IMR-90 (cell line): Measurements from ENCODE around the gene SLC39A11. TPM values are rescaled to one million over a fixed set of nuclear protein-coding genes. Genes with fewer than 3 reads are reported as not detected.

Experiments
- ATAC-seq: fragments of 200-7000 bp; cut with Tn5 transposase; 2 replicates; pipeline ENCODE4 v1.9.1; 2020; ENCODE audit warnings: low read depth, mild to moderate bottlenecking, moderate library complexity
- BruUV-seq: library from RNA; stranded (reverse); fragments of 400-500 nt; replicated peaks from 2 replicates; lab custom pipeline; 2021; lab: Mats Ljungman, UMichigan
- CTCF ChIA-PET: fragments of 300-600 bp; formaldehyde crosslinking; extraction: SDS; loops from one replicate; lab custom pipeline; 2021; ENCODE audit warnings: antibody characterized with exemption; lab: Yijun Ruan, JAX
- POLR2A ChIA-PET: fragments of 300-600 bp; sonication (Branson Sonifier 250); formaldehyde crosslinking; loops from one replicate; lab custom pipeline; 2022; ENCODE audit warnings: antibody characterized with exemption; ENCODE audit not compliant: unreplicated experiment; lab: Charles Lee
- DNase-seq: peaks from one replicate; pipeline ENCODE4 v3.0.0; 2013
- H2AFZ ChIP-seq: replicated peaks from 2 replicates; pipeline ENCODE3; 2013; ENCODE audit warnings: low read length, mild to moderate bottlenecking; ENCODE audit not compliant: poor library complexity
- H2AK5ac ChIP-seq: 2 replicates; pipeline ENCODE4 v1.6.1; 2013; ENCODE audit warnings: low read depth, low read length, inconsistent platforms
- H2AK9ac ChIP-seq: replicated peaks from 2 replicates; pipeline ENCODE3; 2013; ENCODE audit warnings: mild to moderate bottlenecking, low read depth, low read length, moderate library complexity; ENCODE audit not compliant: poor library complexity
- H2BK120ac ChIP-seq: 2 replicates; pipeline ENCODE4 v1.6.1; 2013; ENCODE audit warnings: low read depth, low read length, inconsistent platforms
- H2BK15ac ChIP-seq: 3 replicates; pipeline ENCODE4 v1.6.1; 2013; ENCODE audit warnings: low read depth, low read length, inconsistent platforms
- H2BK20ac ChIP-seq: 2 replicates; pipeline ENCODE4 v1.6.1; 2013; ENCODE audit warnings: low read depth, mild to moderate bottlenecking, inconsistent platforms, low read length, moderate library complexity
- H2BK5ac ChIP-seq: 2 replicates; pipeline ENCODE4 v1.6.1; 2013; ENCODE audit warnings: mild to moderate bottlenecking, low read depth, low read length, inconsistent platforms; ENCODE audit not compliant: poor library complexity, severe bottlenecking
- H3K14ac ChIP-seq: replicated peaks from 2 replicates; pipeline ENCODE4 v1.6.1; 2013; ENCODE audit warnings: low read depth, low read length, inconsistent platforms
- H3K18ac ChIP-seq: 2 replicates; pipeline ENCODE4 v1.6.1; 2013; ENCODE audit warnings: low read depth, low read length, control low read depth
- H3K23ac ChIP-seq: 2 replicates; pipeline ENCODE4 v1.6.1; 2013; ENCODE audit warnings: low read depth, low read length, inconsistent platforms
- H3K27ac ChIP-seq: 2 replicates; pipeline ENCODE4 v1.5.1; 2013; ENCODE audit warnings: mild to moderate bottlenecking, control low read depth, low read length; ENCODE audit not compliant: insufficient read depth
- H3K27me3 ChIP-seq: 2 replicates; pipeline ENCODE4 v1.6.1; 2013; ENCODE audit warnings: low read length; ENCODE audit not compliant: control insufficient read depth, insufficient read depth
- H3K36me3 ChIP-seq: 2 replicates; pipeline ENCODE4 v1.6.1; 2013; ENCODE audit warnings: low read length, mixed read lengths; ENCODE audit not compliant: control insufficient read depth, insufficient read depth
- H3K4ac ChIP-seq: 2 replicates; pipeline ENCODE4 v1.6.1; 2013; ENCODE audit warnings: low read depth, low read length, inconsistent platforms
- H3K4me1 ChIP-seq: 2 replicates; pipeline ENCODE4 v1.6.1; 2013; ENCODE audit warnings: low read length, mixed read lengths; ENCODE audit not compliant: control insufficient read depth, insufficient read depth
- H3K4me2 ChIP-seq: 2 replicates; pipeline ENCODE4 v1.6.1; 2013; ENCODE audit warnings: low read depth, mild to moderate bottlenecking, control low read depth, low read length, moderate library complexity
- H3K4me3 ChIP-seq: 2 replicates; pipeline ENCODE4 v1.5.1; 2013; ENCODE audit warnings: low read depth, mild to moderate bottlenecking, control low read depth, low read length, moderate library complexity; ENCODE audit not compliant: insufficient read depth
- H3K56ac ChIP-seq: 2 replicates; pipeline ENCODE4 v1.6.1; 2013; ENCODE audit warnings: low read length, inconsistent platforms; ENCODE audit not compliant: insufficient read depth; ENCODE audit errors: extremely low read depth
- H3K79me1 ChIP-seq, 2 experiments: 2 replicates each; pipeline ENCODE4 v1.6.1; 2013; ENCODE audit warnings: low read length in 2 of 2, inconsistent platforms in 1 of 2, low read depth in 1 of 2
- H3K9ac ChIP-seq: 2 replicates; pipeline ENCODE4 v1.6.1; 2013; ENCODE audit warnings: low read depth, low read length, control low read depth
- H3K9me1 ChIP-seq: 2 replicates; pipeline ENCODE4 v1.6.1; 2013; ENCODE audit warnings: low read length, inconsistent platforms; ENCODE audit not compliant: insufficient read depth
- H3K9me3 ChIP-seq: 2 replicates; pipeline ENCODE4 v1.6.1; 2013; ENCODE audit warnings: low read length; ENCODE audit not compliant: control insufficient read depth, insufficient read depth
- H4K20me1 ChIP-seq: 2 replicates; pipeline ENCODE4 v1.6.1; 2013; ENCODE audit warnings: low read length, inconsistent platforms; ENCODE audit not compliant: insufficient read depth
- H4K5ac ChIP-seq: 2 replicates; pipeline ENCODE4 v1.6.1; 2013; ENCODE audit warnings: mild to moderate bottlenecking, low read depth, low read length, control low read depth
- H4K8ac ChIP-seq, 2 experiments: 2 replicates each; pipeline ENCODE4 v1.6.1; 2013; ENCODE audit warnings: low read depth in 2 of 2, low read length in 2 of 2, control low read depth in 1 of 2, inconsistent platforms in 1 of 2
- H4K91ac ChIP-seq: 2 replicates; pipeline ENCODE4 v1.6.1; 2013; ENCODE audit warnings: low read depth, low read length, inconsistent platforms; ENCODE audit not compliant: insufficient read depth
- CEBPB ChIP-seq: IDR thresholded peaks from 2 replicates; pipeline ENCODE4 v1.6.1; 2012; ENCODE audit warnings: low read depth, low read length, improper control_type of control experiment
- CHD1 ChIP-seq: IDR thresholded peaks from 2 replicates; pipeline ENCODE4 v1.6.1; 2012; ENCODE audit warnings: low read depth, low read length, improper control_type of control experiment
- FOS ChIP-seq: fragments of 150-350 bp; IDR thresholded peaks from 2 replicates; pipeline ENCODE4 v1.6.1; 2016; ENCODE audit warnings: low read depth, low read length
- MAFK ChIP-seq: IDR thresholded peaks from 2 replicates; pipeline ENCODE4 v1.6.1; 2012; ENCODE audit warnings: low read depth, low read length, improper control_type of control experiment
- MXI1 ChIP-seq: IDR thresholded peaks from 2 replicates; pipeline ENCODE4 v1.6.1; 2012; ENCODE audit warnings: low read depth, mild to moderate bottlenecking, low read length, moderate library complexity, borderline replicate concordance
- NFE2L2 ChIP-seq: fragments of 150-350 bp; IDR thresholded peaks from 2 replicates; pipeline ENCODE4 v1.6.1; 2016; ENCODE audit warnings: low read depth, mild to moderate bottlenecking, low read length
- POLR2A ChIP-seq: IDR thresholded peaks from 2 replicates; pipeline ENCODE4 v1.6.1; 2012; ENCODE audit warnings: mild to moderate bottlenecking, low read depth, low read length
- RAD21 ChIP-seq: IDR thresholded peaks from 2 replicates; pipeline ENCODE4 v1.6.1; 2012; ENCODE audit warnings: low read length, improper control_type of control experiment
- RCOR1 ChIP-seq: IDR thresholded peaks from 2 replicates; pipeline ENCODE4 v1.6.1; 2012; ENCODE audit warnings: mild to moderate bottlenecking, low read length, improper control_type of control experiment; ENCODE audit not compliant: insufficient replicate concordance
- RFX5 ChIP-seq: IDR thresholded peaks from 2 replicates; pipeline ENCODE4 v1.8.0; 2012; ENCODE audit warnings: low read depth, mild to moderate bottlenecking, low read length, moderate library complexity
- SMC3 ChIP-seq: fragments of 150-350 bp; IDR thresholded peaks from 2 replicates; pipeline ENCODE4 v1.6.1; 2016; ENCODE audit warnings: low read depth, mild to moderate bottlenecking, antibody characterized with exemption, low read length, moderate library complexity
- USF2 ChIP-seq: fragments of 150-350 bp; IDR thresholded peaks from 2 replicates; pipeline ENCODE4 v1.6.1; 2017; ENCODE audit warnings: mild to moderate bottlenecking, antibody characterized with exemption, low read length, low read depth
- WGBS, 2 experiments: methylation state at CpG; one replicate each; pipeline versions ENCODE4 v1.1.5 to v1.1.7; 2013; ENCODE audit warnings: missing lambda C conversion rate in 2 of 2; ENCODE audit not compliant: insufficient read length in 1 of 2; ENCODE audit errors: extremely low coverage in 2 of 2; 5-methylcytosine and 5-hydroxymethylcytosine counted together
- dilution Hi-C: fragments of 300-500 bp; cut with HindIII; formaldehyde crosslinking; loops from one replicate; pipeline ENCODE4 v1.14.3; 2018; ENCODE audit warnings: low sequenced_read_pairs; ENCODE audit not compliant: unreplicated experiment
- in situ Hi-C: fragments of 300-500 bp; cut with MboI; formaldehyde crosslinking; loops from 3 replicates; pipeline ENCODE4 v1.14.3; 2019; ENCODE audit warnings: low sequenced_read_pairs, inconsistent platforms, mixed read lengths
- intact Hi-C: fragments of 100-400 bp; cut with micrococcal nuclease; formaldehyde crosslinking; loops from 2 replicates; pipeline ENCODE4 v1.10.0; 2022
- polyA plus RNA-seq, 3 experiments: library from polyadenylated mRNA; depleted of rRNA; stranded (reverse); fragments of >200 nt; gene quantifications; 2 replicates each; pipeline ENCODE4 v1.2.3, GENCODE V29; 2012; ENCODE audit warnings: low replicate concordance in 1 of 3
- total RNA-seq: library from RNA; depleted of rRNA; stranded (reverse); fragments of >200 nt; gene quantifications from 2 replicates; pipeline ENCODE4 v1.2.3, GENCODE V29; 2012
- TF ChIP-seq, protein P1 (sequence below): conservative IDR thresholded peaks from 2 replicates; pipeline ENCODE4 v1.5.1; 2012; ENCODE audit warnings: mild to moderate bottlenecking, low read depth, low read length, improper control_type of control experiment

SLC39A11 gene
- total and polyA plus RNA-seq, 2 of the 4 experiments (the other 2 are of a cell fraction) = 8.8 to 14.3 TPM

- no peaks in the 10 kb centered on the region for H3K9me1 ChIP-seq
- no peak overlapping the region for H3K9ac ChIP-seq
- H4K20me1 ChIP-seq = no peaks in the 10 kb centered on the region
- no peak overlapping the region for H4K91ac ChIP-seq
- H3K27me3 ChIP-seq = no peaks in the 10 kb centered on the region
- no peak overlapping the region for H4K8ac ChIP-seq
- no peak overlapping the region for H4K5ac ChIP-seq
- no peak overlapping the region for H3K4ac ChIP-seq
- POLR2A ChIA-PET = no interaction called here
- H3K56ac ChIP-seq = no peak overlapping the region
- WGBS, 2 experiments = 100% methylated on average over 1 of the region's 8 CpGs; no CpG with 5 or more reads in 1 of the 2 experiments
- no peaks in the 10 kb centered on the region; the same call in 1 of the 2 replicates for H3K9me3 ChIP-seq
- H3K4me1 ChIP-seq = no peaks in the 10 kb centered on the region
- H3K18ac ChIP-seq = no peak overlapping the region
- no peak overlapping the region for H3K4me3 ChIP-seq
- no peak overlapping the region for H3K4me2 ChIP-seq
- ATAC-seq (no peak), DNase-seq (no peak)
- H2AFZ ChIP-seq = no peak overlapping the region
- TF ChIP-seq NFE2L2 (no peak), RAD21 (no peak), SMC3 (no peak), RCOR1 (no peak), USF2 (no peak), MXI1 (no peak), FOS (no peak), CHD1 (no peak), MAFK (no peak), RFX5 (no peak), CEBPB (no peak), POLR2A (no peak)
- TF ChIP-seq, protein P1, sequence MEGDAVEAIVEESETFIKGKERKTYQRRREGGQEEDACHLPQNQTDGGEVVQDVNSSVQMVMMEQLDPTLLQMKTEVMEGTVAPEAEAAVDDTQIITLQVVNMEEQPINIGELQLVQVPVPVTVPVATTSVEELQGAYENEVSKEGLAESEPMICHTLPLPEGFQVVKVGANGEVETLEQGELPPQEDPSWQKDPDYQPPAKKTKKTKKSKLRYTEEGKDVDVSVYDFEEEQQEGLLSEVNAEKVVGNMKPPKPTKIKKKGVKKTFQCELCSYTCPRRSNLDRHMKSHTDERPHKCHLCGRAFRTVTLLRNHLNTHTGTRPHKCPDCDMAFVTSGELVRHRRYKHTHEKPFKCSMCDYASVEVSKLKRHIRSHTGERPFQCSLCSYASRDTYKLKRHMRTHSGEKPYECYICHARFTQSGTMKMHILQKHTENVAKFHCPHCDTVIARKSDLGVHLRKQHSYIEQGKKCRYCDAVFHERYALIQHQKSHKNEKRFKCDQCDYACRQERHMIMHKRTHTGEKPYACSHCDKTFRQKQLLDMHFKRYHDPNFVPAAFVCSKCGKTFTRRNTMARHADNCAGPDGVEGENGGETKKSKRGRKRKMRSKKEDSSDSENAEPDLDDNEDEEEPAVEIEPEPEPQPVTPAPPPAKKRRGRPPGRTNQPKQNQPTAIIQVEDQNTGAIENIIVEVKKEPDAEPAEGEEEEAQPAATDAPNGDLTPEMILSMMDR = no peak
- H3K27ac ChIP-seq = no peak overlapping the region
- H2BK20ac ChIP-seq = no peak overlapping the region
- no peak overlapping the region for H3K23ac ChIP-seq
- in situ Hi-C loops (no loop called here), dilution Hi-C loops (no loop called here), intact Hi-C loops (no loop called here)
- H2BK5ac ChIP-seq = no peak overlapping the region
- H2AK5ac ChIP-seq = no peak overlapping the region
- H3K14ac ChIP-seq = no peak overlapping the region
- no peak overlapping the region for H2AK9ac ChIP-seq
- CTCF ChIA-PET = no interaction called here
- no TSS peak for BruUV-seq
- no peaks in the 10 kb centered on the region for H3K36me3 ChIP-seq
- no peak overlapping the region for H2BK15ac ChIP-seq
- no peak overlapping the region for H2BK120ac ChIP-seq
- H3K79me1 ChIP-seq = no peaks in the 10 kb centered on the region
Observed at GRCh38 chr17:72865954-72866353, 226.5 kb downstream of the SLC39A11 start.
